ENCODE results near the gene RMDN3. TPM values are rescaled to one million over a fixed set of nuclear protein-coding genes. Genes with fewer than 3 reads are reported as not detected.

RMDN3 gene
- total RNA-seq, 1 experiment from 2014 or later, result 28.3 TPM

GRCh38 chr15:40787991-40788390 lies 32.9 kb upstream of the RMDN3 start:
- Histone ChIP-seq H3K23ac (ENCODE audit: insufficient read length, low read depth, low read length) (no peak overlapping the region), H3K18ac (ENCODE audit: insufficient read length, low read depth, low read length) (no peak overlapping the region), H2AFZ (ENCODE audit: low read length) (no peak overlapping the region), H2AK5ac (ENCODE audit: insufficient read length, low read length) (no peak overlapping the region), H3K27me3 (ENCODE audit: insufficient read depth, low read length) (no peaks in the 10 kb centered on the region), H2BK20ac (ENCODE audit: low read depth, low read length, poor library complexity, severe bottlenecking) (no peak overlapping the region), H3T11ph (ENCODE audit: low read length) (no peak overlapping the region), H4K20me1 (ENCODE audit: control insufficient read depth, insufficient read depth, insufficient read length) (no peaks in the 10 kb centered on the region), H4K91ac (ENCODE audit: insufficient read length, low read depth, low read length) (no peak overlapping the region), H3K9me3 (ENCODE audit: control insufficient read depth, low read depth, low read length) (no peaks in the 10 kb centered on the region), H3K27ac (ENCODE audit: insufficient read length, low read depth, low read length) (no peak overlapping the region), H3K9ac (ENCODE audit: extremely low read depth, insufficient read length, low read length) (no peak overlapping the region), H2BK120ac (ENCODE audit: low read depth, low read length, poor library complexity, severe bottlenecking) (no peak overlapping the region), H3K4me2 (ENCODE audit: insufficient read depth, insufficient read length, low read length) (peak overlapping the region; percentile 43), H3K79me1 (ENCODE audit: insufficient read depth, low read depth, low read length, poor library complexity, severe bottlenecking) (peaks cover 4% of the 10 kb centered on the region), H3K4me1 (ENCODE audit: insufficient read depth, low read length) (peaks cover 9% of the 10 kb centered on the region; the same call in 1 of the 2 replicates), H4K8ac (replicated peaks; ENCODE audit: insufficient read length, low read depth, low read length) (no peak overlapping the region), H4K5ac (ENCODE audit: insufficient read length, low read depth, low read length) (no peak overlapping the region), H2BK5ac (ENCODE audit: insufficient read length, low read length) (no peak overlapping the region), H3K14ac (ENCODE audit: insufficient read depth, low read length) (no peak overlapping the region), H2BK15ac (ENCODE audit: low read depth, low read length) (no peak overlapping the region), H3K79me2 (ENCODE audit: insufficient read depth, low read length) (no peaks in the 10 kb centered on the region), H3K23me2 (ENCODE audit: insufficient read length, low read depth, low read length, poor library complexity, severe bottlenecking) (no peaks in the 10 kb centered on the region), H3K56ac (ENCODE audit: insufficient read length, low read depth, low read length) (no peak overlapping the region), H3K4ac (ENCODE audit: low read depth, low read length) (no peak overlapping the region), H2BK12ac (ENCODE audit: insufficient read length, low read depth, low read length) (peak overlapping the region; percentile 3)
- H3K27ac Mint-ChIP-seq, result peak overlapping the region in 2 of 3 experiments; percentile 59 to 89; a peak in 4 of 7 replicates
- H3K4me3 Mint-ChIP-seq, result peak overlapping the region in 1 of 2 experiments; percentile 63; a peak in 1 of 5 replicates
- no peak for DNase-seq
- peaks cover 6 to 14% (median 10%) of the 10 kb centered on the region in 3 experiments; a peak in 5 of 7 replicates for H3K36me3 Mint-ChIP-seq (ENCODE audit: insufficient read depth in 1 of 3, low read depth in 3 of 3)
- H3K4me1 Mint-ChIP-seq, result peaks cover 43 to 48% of the 10 kb centered on the region in 2 experiments
- TF ChIP-seq, protein P1, sequence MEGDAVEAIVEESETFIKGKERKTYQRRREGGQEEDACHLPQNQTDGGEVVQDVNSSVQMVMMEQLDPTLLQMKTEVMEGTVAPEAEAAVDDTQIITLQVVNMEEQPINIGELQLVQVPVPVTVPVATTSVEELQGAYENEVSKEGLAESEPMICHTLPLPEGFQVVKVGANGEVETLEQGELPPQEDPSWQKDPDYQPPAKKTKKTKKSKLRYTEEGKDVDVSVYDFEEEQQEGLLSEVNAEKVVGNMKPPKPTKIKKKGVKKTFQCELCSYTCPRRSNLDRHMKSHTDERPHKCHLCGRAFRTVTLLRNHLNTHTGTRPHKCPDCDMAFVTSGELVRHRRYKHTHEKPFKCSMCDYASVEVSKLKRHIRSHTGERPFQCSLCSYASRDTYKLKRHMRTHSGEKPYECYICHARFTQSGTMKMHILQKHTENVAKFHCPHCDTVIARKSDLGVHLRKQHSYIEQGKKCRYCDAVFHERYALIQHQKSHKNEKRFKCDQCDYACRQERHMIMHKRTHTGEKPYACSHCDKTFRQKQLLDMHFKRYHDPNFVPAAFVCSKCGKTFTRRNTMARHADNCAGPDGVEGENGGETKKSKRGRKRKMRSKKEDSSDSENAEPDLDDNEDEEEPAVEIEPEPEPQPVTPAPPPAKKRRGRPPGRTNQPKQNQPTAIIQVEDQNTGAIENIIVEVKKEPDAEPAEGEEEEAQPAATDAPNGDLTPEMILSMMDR (conservative IDR thresholded peaks at IDR 0.05), result no peak
- H3K27me3 Mint-ChIP-seq (ENCODE audit: low read depth), result no peaks in the 10 kb centered on the region
- H3K9me3 Mint-ChIP-seq, result no peaks in the 10 kb centered on the region
- WGBS (ENCODE audit: extremely low coverage, insufficient read length, low lambda C conversion rate), result no CpG with 5 or more reads among the region's 6 CpGs

All from H9 (cell line).